NCI-H226 (cell line): ENCODE data around the gene GAS6.
A peak's percentile ranks its signal among the peaks of the same experiment; 100 is the strongest.
"Not testable (repeated sequence)": the region's sequence is repeated elsewhere in the genome, so short reads cannot be mapped to it uniquely, and the experiment has no call there.

Experiments
- DNase-seq: peaks from one replicate; pipeline ENCODE4 v3.0.0-alpha.2; 2015

GAS6 gene

GRCh38 chr13:113804017-113804702 lies 59.7 kb downstream of the GAS6 start:
- no peak for DNase-seq

GRCh38 chr13:113803409-113804016 lies 60.4 kb downstream of the GAS6 start:
- DNase-seq: no peak

GRCh38 chr13:113802761-113803160 lies 61.1 kb downstream of the GAS6 start:
- DNase-seq: no peak

- DNase-seq: peak; percentile 68
These were observed 61.8 kb downstream of the GAS6 start for GRCh38 chr13:113802090-113802531.

- DNase-seq: no peak
These were observed 62.5 kb downstream of the GAS6 start for GRCh38 chr13:113801289-113801961.

GRCh38 chr13:113800576-113800926 lies 63.3 kb downstream of the GAS6 start:
- DNase-seq: no peak

- DNase-seq: no peak
These were observed 65.6 kb downstream of the GAS6 start for GRCh38 chr13:113798200-113798811.

- DNase-seq: no peak
These were observed 66.8 kb downstream of the GAS6 start for GRCh38 chr13:113796964-113797676.

- DNase-seq: no peak
These were observed 67.5 kb downstream of the GAS6 start for GRCh38 chr13:113796211-113796963.

GRCh38 chr13:113795362-113795761 lies 68.5 kb downstream of the GAS6 start:
- not testable (repeated sequence) for DNase-seq

GRCh38 chr13:113794764-113795173 lies 69.1 kb downstream of the GAS6 start:
- DNase-seq: no peak

- DNase-seq: no peak
These were observed 69.8 kb downstream of the GAS6 start for GRCh38 chr13:113794086-113794485.

GRCh38 chr13:113793718-113794085 lies 70.2 kb downstream of the GAS6 start:
- DNase-seq: no peak

GRCh38 chr13:113792886-113793717 lies 70.8 kb downstream of the GAS6 start:
- DNase-seq: no peak

GRCh38 chr13:113792236-113792770 lies 71.6 kb downstream of the GAS6 start:
- DNase-seq: no peak

GRCh38 chr13:113791761-113792160 lies 72.1 kb downstream of the GAS6 start:
- no peak for DNase-seq

- DNase-seq: no peak
These were observed 72.7 kb downstream of the GAS6 start for GRCh38 chr13:113791226-113791625.

GRCh38 chr13:113789931-113790330 lies 73.9 kb downstream of the GAS6 start:
- not testable (repeated sequence) for DNase-seq

- DNase-seq: no peak
These were observed 74.7 kb downstream of the GAS6 start for GRCh38 chr13:113789167-113789566.

- DNase-seq: no peak
These were observed 75.3 kb downstream of the GAS6 start for GRCh38 chr13:113788413-113789135.
